Stomach (tissue), 4 donors: Measurements from ENCODE around the gene FAM114A1.

Experiments
- CTCF ChIP-seq, 7 experiments: fragments of 450-650 bp in 4 of 7; fragments of 200-600 bp in 3 of 7; sonication (generic) in 3 of 7; IDR thresholded peaks; one replicate each; pipeline ENCODE4 v1.5.1; 2016 to 2019; ENCODE audit warnings: antibody characterized with exemption in 7 of 7, control low read depth in 2 of 7, mild to moderate bottlenecking in 1 of 7
- POLR2A ChIP-seq, 4 donors: fragments of 450-650 bp; IDR thresholded peaks; one replicate each; pipeline ENCODE4 v1.6.1; 2016; ENCODE audit warnings: antibody characterized with exemption in 4 of 4, control low read depth in 2 of 4, mild to moderate bottlenecking in 1 of 4, moderate library complexity in 1 of 4

GRCh38 chr4:38920677-38921076, 53.1 kb downstream of the FAM114A1 start:
- TF ChIP-seq CTCF (IDR thresholded peaks at IDR 0.05), result no peak
- TF ChIP-seq POLR2A (IDR thresholded peaks at IDR 0.05), result no peak
